H1 (cell line): ENCODE results near the gene SPTLC3. TPM values are rescaled to one million over a fixed set of nuclear protein-coding genes. Genes with fewer than 3 reads are reported as not detected.

ENCODE experiments used
- CTCF ChIA-PET: fragments of 300-600 bp; sonication (Branson Sonifier 250); formaldehyde crosslinking; loops from one replicate; lab custom pipeline; 2021; ENCODE audit not compliant: partially characterized antibody; lab: Charles Lee
- POLR2A ChIA-PET: fragments of 300-600 bp; sonication (Branson Sonifier 250); formaldehyde crosslinking; loops from one replicate; lab custom pipeline; 2021; ENCODE audit warnings: inconsistent platforms; ENCODE audit not compliant: partially characterized antibody; lab: Charles Lee
- DNase-seq, 2 experiments: peaks; one replicate each; pipeline versions ENCODE4 v3.0.0 to v3.0.0-alpha.2; 2010 to 2022; ENCODE audit warnings: low spot score in 2 of 2, low read depth in 1 of 2, mixed read lengths in 1 of 2
- FAIRE-seq: peaks from 2 replicates; lab custom pipeline; 2011; peaks lifted over from hg19 to GRCh38; lab: Jason Lieb, UNC
- H2AFZ ChIP-seq: 2 replicates; pipeline ENCODE4 v1.8.1; 2012; ENCODE audit warnings: low read length, inconsistent platforms
- H2AK5ac ChIP-seq: 2 replicates; pipeline ENCODE4 v1.6.1; 2013; ENCODE audit warnings: low read depth, low read length
- H2BK120ac ChIP-seq: replicated peaks from 2 replicates; pipeline ENCODE3; 2013; ENCODE audit warnings: low read depth, low read length, inconsistent platforms
- H2BK12ac ChIP-seq: 2 replicates; pipeline ENCODE4 v1.6.1; 2013; ENCODE audit warnings: low read depth, low read length
- H2BK15ac ChIP-seq: 2 replicates; pipeline ENCODE4 v1.6.1; 2013; ENCODE audit warnings: low read length
- H2BK20ac ChIP-seq: 2 replicates; pipeline ENCODE4 v1.6.1; 2013; ENCODE audit warnings: low read length
- H2BK5ac ChIP-seq: 2 replicates; pipeline ENCODE4 v1.6.1; 2013; ENCODE audit warnings: low read depth, low read length
- H3K14ac ChIP-seq: 2 replicates; pipeline ENCODE4 v1.6.1; 2013; ENCODE audit warnings: inconsistent platforms; ENCODE audit not compliant: insufficient read length
- H3K18ac ChIP-seq: 2 replicates; pipeline ENCODE4 v1.6.1; 2013; ENCODE audit warnings: low read length; ENCODE audit errors: extremely low read depth
- H3K23ac ChIP-seq: 2 replicates; pipeline ENCODE4 v1.6.1; 2013; ENCODE audit warnings: inconsistent platforms; ENCODE audit not compliant: insufficient read length
- H3K23me2 ChIP-seq: 2 replicates; pipeline ENCODE4 v1.6.1; 2013; ENCODE audit warnings: low read depth, low read length
- H3K27ac ChIP-seq: 2 replicates; pipeline ENCODE4 v1.6.1; 2011; ENCODE audit warnings: low read depth, low read length, inconsistent platforms
- H3K27me3 ChIP-seq, 4 experiments: replicated peaks in 1 of 4; 1 replicate in 1 of 4; 2 replicates in 3 of 4; pipeline versions ENCODE4 v1.6.1 to v1.8.1; 2011 to 2013; ENCODE audit warnings: low read length in 3 of 4, mild to moderate bottlenecking in 3 of 4, inconsistent platforms in 2 of 4, mixed read lengths in 2 of 4, moderate library complexity in 1 of 4; ENCODE audit not compliant: control insufficient read depth in 3 of 4, insufficient read depth in 3 of 4; ENCODE audit errors: extremely low read depth in 1 of 4
- H3K36me3 ChIP-seq, 4 experiments: 2 replicates each; pipeline versions ENCODE4 v1.6.1 to v1.8.1; 2011 to 2013; ENCODE audit warnings: mild to moderate bottlenecking in 4 of 4, low read length in 3 of 4, moderate library complexity in 2 of 4, control low read depth in 1 of 4, inconsistent platforms in 1 of 4; ENCODE audit not compliant: insufficient read depth in 4 of 4, control insufficient read depth in 2 of 4
- H3K4ac ChIP-seq: replicated peaks from 2 replicates; pipeline ENCODE3; 2013; ENCODE audit warnings: low read length, low read depth, mixed read lengths, inconsistent platforms; ENCODE audit not compliant: insufficient read length
- H3K4me1 ChIP-seq, 4 experiments: replicated peaks in 1 of 4; 1 replicate in 1 of 4; 2 replicates in 3 of 4; pipeline versions ENCODE4 v1.6.1 to v1.8.1; 2011 to 2013; ENCODE audit warnings: low read length in 3 of 4, inconsistent platforms in 2 of 4, mixed read lengths in 1 of 4; ENCODE audit not compliant: insufficient read depth in 4 of 4, control insufficient read depth in 3 of 4
- H3K4me2 ChIP-seq, 2 experiments: 2 replicates each; pipeline versions ENCODE4 v1.6.1 to v1.8.1; 2011 to 2013; ENCODE audit warnings: low read depth in 2 of 2, low read length in 2 of 2, control low read depth in 1 of 2, inconsistent platforms in 1 of 2, mild to moderate bottlenecking in 1 of 2; ENCODE audit not compliant: insufficient read depth in 1 of 2
- H3K4me3 ChIP-seq, 4 experiments: fragments of 200-600, 300-600 bp in 1 of 4; sonication (generic), shearing (Covaris generic), sonication (Bioruptor Twin) in 1 of 4; 2 replicates each; pipeline versions ENCODE4 v1.5.1 to v1.8.1; 2011 to 2016; ENCODE audit warnings: low read length in 4 of 4, low read depth in 3 of 4, control low read depth in 2 of 4, inconsistent platforms in 2 of 4, mild to moderate bottlenecking in 2 of 4, mixed read lengths in 1 of 4, moderate library complexity in 1 of 4; ENCODE audit not compliant: insufficient read depth in 2 of 4; ENCODE audit errors: extremely low read depth in 1 of 4
- H3K56ac ChIP-seq: replicated peaks from 2 replicates; pipeline ENCODE3; 2013; ENCODE audit warnings: low read depth, mild to moderate bottlenecking, mixed read lengths, low read length, inconsistent platforms; ENCODE audit not compliant: insufficient read length
- H3K79me1 ChIP-seq: 2 replicates; pipeline ENCODE4 v1.6.1; 2013; ENCODE audit warnings: low read depth, low read length, control low read depth
- H3K79me2 ChIP-seq, 2 experiments: 2 replicates each; pipeline versions ENCODE4 v1.6.1 to v1.8.1; 2012 to 2013; ENCODE audit warnings: low read length in 2 of 2, mild to moderate bottlenecking in 2 of 2, inconsistent platforms in 1 of 2; ENCODE audit not compliant: insufficient read depth in 2 of 2, control insufficient read depth in 1 of 2
- H3K9ac ChIP-seq, 4 experiments: replicated peaks in 1 of 4; 1 replicate in 1 of 4; 2 replicates in 3 of 4; pipeline versions ENCODE4 v1.6.1 to v1.8.1; 2011 to 2013; ENCODE audit warnings: low read depth in 3 of 4, low read length in 3 of 4, control low read depth in 2 of 4, mild to moderate bottlenecking in 2 of 4, moderate library complexity in 2 of 4, inconsistent platforms in 1 of 4; ENCODE audit errors: extremely low read depth in 1 of 4
- H3K9me3 ChIP-seq, 2 experiments: 2 replicates each; pipeline versions ENCODE4 v1.6.1 to v1.8.1; 2012 to 2013; ENCODE audit warnings: mild to moderate bottlenecking in 2 of 2, moderate library complexity in 2 of 2, control low read depth in 1 of 2, inconsistent platforms in 1 of 2, low read depth in 1 of 2, low read length in 1 of 2, mixed read lengths in 1 of 2; ENCODE audit not compliant: insufficient read depth in 2 of 2
- H4K20me1 ChIP-seq, 2 experiments: replicated peaks in 1 of 2; 2 replicates each; pipeline versions ENCODE3 to v1.8.1; 2011 to 2013; ENCODE audit warnings: inconsistent platforms in 2 of 2, low read length in 2 of 2, mild to moderate bottlenecking in 1 of 2; ENCODE audit not compliant: insufficient read depth in 2 of 2, control insufficient read depth in 1 of 2
- H4K5ac ChIP-seq: 2 replicates; pipeline ENCODE4 v1.6.1; 2013; ENCODE audit warnings: low read length, low read depth, mixed read lengths, inconsistent platforms; ENCODE audit not compliant: insufficient read length
- H4K8ac ChIP-seq: 2 replicates; pipeline ENCODE4 v1.8.0; 2013; ENCODE audit warnings: mild to moderate bottlenecking, moderate library complexity, low read length, inconsistent platforms; ENCODE audit not compliant: insufficient read depth; ENCODE audit errors: extremely low read depth
- H4K91ac ChIP-seq: replicated peaks from 2 replicates; pipeline ENCODE3; 2013; ENCODE audit warnings: low read length, mixed read lengths, inconsistent platforms; ENCODE audit not compliant: insufficient read length
- ASH2L ChIP-seq: fragments of 200-600, 300-600 bp; sonication (generic); IDR thresholded peaks from one replicate; pipeline ENCODE4 v1.7.1; 2017; ENCODE audit warnings: low read length
- EZH2 ChIP-seq: fragments of 200-600 bp; sonication (generic); IDR thresholded peaks from 2 replicates; pipeline ENCODE4 v1.7.1; 2012; ENCODE audit warnings: low read depth, mild to moderate bottlenecking, moderate library complexity, low read length, inconsistent platforms; ENCODE audit not compliant: severe bottlenecking
- JUND ChIP-seq: IDR thresholded peaks from 2 replicates; pipeline ENCODE4 v1.6.1; 2011; ENCODE audit warnings: mild to moderate bottlenecking, improper control_type of control experiment, low read length
- NANOG ChIP-seq: IDR thresholded peaks from 2 replicates; pipeline ENCODE4 v1.6.1; 2011; ENCODE audit warnings: low read length, low read depth, mild to moderate bottlenecking, inconsistent platforms; ENCODE audit not compliant: insufficient read depth, poor library complexity, severe bottlenecking
- NRF1 ChIP-seq: IDR thresholded peaks from 2 replicates; pipeline ENCODE4 v1.6.1; 2011; ENCODE audit warnings: mild to moderate bottlenecking, low read depth, low read length, improper control_type of control experiment
- SAP30 ChIP-seq: fragments of 300-600 bp; sonication (generic); IDR thresholded peaks from 2 replicates; pipeline ENCODE4 v1.7.1; 2012; ENCODE audit warnings: low read length, moderate library complexity, mild to moderate bottlenecking, inconsistent platforms; ENCODE audit not compliant: insufficient read depth, insufficient replicate concordance
- SP2 ChIP-seq: IDR thresholded peaks from 2 replicates; pipeline ENCODE4 v1.6.1; 2012; ENCODE audit warnings: mild to moderate bottlenecking, low read length, inconsistent platforms
- TAF1 ChIP-seq: IDR thresholded peaks from 2 replicates; pipeline ENCODE4 v1.6.1; 2011; ENCODE audit warnings: mild to moderate bottlenecking, low read depth, low read length
- WGBS, 2 experiments: shearing (Covaris generic) in 1 of 2; methylation state at CpG; one replicate each; pipeline versions ENCODE4 v1.1.6 to v1.1.7; 2013 to 2015; ENCODE audit warnings: low lambda C conversion rate in 2 of 2, mixed read lengths in 2 of 2, inconsistent platforms in 1 of 2, low coverage in 1 of 2, missing lambda C conversion rate in 1 of 2; ENCODE audit not compliant: insufficient replicate concordance in 2 of 2, insufficient coverage in 1 of 2, insufficient read length in 1 of 2; ENCODE audit errors: extremely low coverage in 1 of 2, missing lambda C conversion rate in 1 of 2; 5-methylcytosine and 5-hydroxymethylcytosine counted together
- polyA plus RNA-seq, 7 experiments: library from polyadenylated mRNA; depleted of rRNA in 3 of 7; stranded (reverse) in 5 of 7; unstranded in 2 of 7; fragments of >200 nt in 5 of 7; fragments of 200-250 nt in 2 of 7; gene quantifications; 1 replicate in 5 of 7; 2 replicates in 1 of 7; 4 replicates in 1 of 7; pipeline versions ENCODE4 v1.2.1 to v1.2.3, GENCODE V29; 2011 to 2013; ENCODE audit warnings: missing spikeins in 2 of 7, mixed read lengths in 2 of 7
- total RNA-seq: library from RNA; stranded (reverse); fragmentation: NEBNext Ultra II Directional; extraction: Animal tissue kit (Norgen Biotek cat#: 25700); gene quantifications from 2 replicates; pipeline ENCODE4 v1.2.1, GENCODE V29; 2021
- TF ChIP-seq, protein P1 (sequence below), 3 experiments: IDR thresholded peaks; 1 replicate in 2 of 3; 2 replicates in 1 of 3; pipeline versions ENCODE4 v1.5.1 to v1.6.1; 2011; ENCODE audit warnings: low read length in 3 of 3, mild to moderate bottlenecking in 3 of 3, inconsistent platforms in 2 of 3, low read depth in 1 of 3, moderate library complexity in 1 of 3; ENCODE audit not compliant: insufficient read depth in 1 of 3; ENCODE audit errors: control extremely low read depth in 1 of 3

Gene SPTLC3
- total and polyA plus RNA-seq, 2 of the 8 experiments (the other 6 are each of a cell fraction or from before 2014, with no cell fraction given): 0.23 to 0.82 TPM

DNA sequence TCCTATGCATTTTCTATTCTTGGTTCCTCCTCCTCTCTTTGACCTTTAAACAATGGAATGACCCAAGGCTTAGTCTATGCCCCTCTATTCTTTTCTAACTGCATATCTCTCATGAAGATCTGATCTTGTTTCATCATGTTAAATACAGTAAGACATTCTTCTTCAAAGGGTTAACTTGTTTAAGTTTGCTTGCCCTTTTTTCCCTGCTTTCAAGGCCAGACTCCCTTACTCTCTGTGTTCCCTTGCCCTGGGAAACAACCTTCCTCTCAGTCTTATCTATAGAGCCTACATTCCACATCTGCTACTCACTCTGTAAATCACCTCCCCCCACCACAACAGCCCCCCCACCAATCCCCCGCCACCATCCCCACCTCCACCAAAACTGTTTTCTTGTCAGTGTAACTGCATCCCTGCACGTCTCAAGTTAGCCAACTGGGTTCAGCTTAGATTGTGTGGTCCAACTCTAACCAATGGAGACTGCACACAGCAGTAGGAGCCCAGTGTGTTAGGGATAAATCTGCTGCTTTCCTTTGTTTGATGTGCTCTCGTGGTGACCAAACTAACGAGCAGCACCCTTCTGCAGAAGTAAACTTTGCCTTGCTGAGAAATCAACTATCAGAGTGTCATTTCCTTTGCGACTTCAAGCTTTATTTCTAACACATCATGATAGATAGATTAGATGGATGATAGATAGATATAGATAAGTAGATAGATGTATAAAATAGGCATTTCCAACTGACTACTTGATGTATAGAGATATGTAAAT is 12.6 kb downstream of the SPTLC3 start:
- ChIA-PET CTCF (interaction anchor here (1.1 kb wide), 1 partner anchor 12 kb away, joined by 3 read pairs; no protein-coding TSS in a partner anchor), POLR2A (no interaction called here)
- Histone ChIP-seq H4K91ac (no peak overlapping the region), H3K14ac (no peak overlapping the region), H3K23ac (no peak overlapping the region), H2AFZ (no peak overlapping the region; the same call in 1 of the 2 replicates), H3K79me1 (no peaks in the 10 kb centered on the region), H3K4me2 (no peak overlapping the region), H4K20me1 (no peaks in the 10 kb centered on the region), H4K8ac (no peak overlapping the region), H2BK5ac (no peak overlapping the region), H4K5ac (no peak overlapping the region), H3K56ac (no peak overlapping the region), H3K4me1 (peaks cover 0 to 3% (median under 1%) of the 10 kb centered on the region in 4 experiments; a peak in 2 of 7 replicates), H3K27ac (no peak overlapping the region), H3K23me2 (no peaks in the 10 kb centered on the region; the same call in 1 of the 2 replicates), H2AK5ac (no peak overlapping the region), H3K79me2 (no peaks in the 10 kb centered on the region), H2BK20ac (no peak overlapping the region), H3K27me3 (no peaks in the 10 kb centered on the region), H3K18ac (no peak overlapping the region), H3K4ac (no peak overlapping the region), H3K4me3 (no peak overlapping the region), H2BK120ac (no peak overlapping the region), H3K36me3 (no peaks in the 10 kb centered on the region), H3K9ac (no peak overlapping the region), H2BK15ac (no peak overlapping the region), H3K9me3 (no peaks in the 10 kb centered on the region), H2BK12ac (no peak overlapping the region)
- 93% methylated on average over 4 of the region's 5 CpGs; no CpG with 5 or more reads in 1 of the 2 experiments for WGBS, 2 experiments
- no peak for FAIRE-seq
- DNase-seq: no peak
- TF ChIP-seq NRF1 (no peak), SAP30 (no peak), JUND (no peak), EZH2 (no peak), SP2 (no peak), TAF1 (no peak), NANOG (no peak), ASH2L (no peak)
- TF ChIP-seq, protein P1, sequence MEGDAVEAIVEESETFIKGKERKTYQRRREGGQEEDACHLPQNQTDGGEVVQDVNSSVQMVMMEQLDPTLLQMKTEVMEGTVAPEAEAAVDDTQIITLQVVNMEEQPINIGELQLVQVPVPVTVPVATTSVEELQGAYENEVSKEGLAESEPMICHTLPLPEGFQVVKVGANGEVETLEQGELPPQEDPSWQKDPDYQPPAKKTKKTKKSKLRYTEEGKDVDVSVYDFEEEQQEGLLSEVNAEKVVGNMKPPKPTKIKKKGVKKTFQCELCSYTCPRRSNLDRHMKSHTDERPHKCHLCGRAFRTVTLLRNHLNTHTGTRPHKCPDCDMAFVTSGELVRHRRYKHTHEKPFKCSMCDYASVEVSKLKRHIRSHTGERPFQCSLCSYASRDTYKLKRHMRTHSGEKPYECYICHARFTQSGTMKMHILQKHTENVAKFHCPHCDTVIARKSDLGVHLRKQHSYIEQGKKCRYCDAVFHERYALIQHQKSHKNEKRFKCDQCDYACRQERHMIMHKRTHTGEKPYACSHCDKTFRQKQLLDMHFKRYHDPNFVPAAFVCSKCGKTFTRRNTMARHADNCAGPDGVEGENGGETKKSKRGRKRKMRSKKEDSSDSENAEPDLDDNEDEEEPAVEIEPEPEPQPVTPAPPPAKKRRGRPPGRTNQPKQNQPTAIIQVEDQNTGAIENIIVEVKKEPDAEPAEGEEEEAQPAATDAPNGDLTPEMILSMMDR (IDR thresholded peaks at IDR 0.05; ENCODE audit: control extremely low read depth in 1 of 3, insufficient read depth in 1 of 3, low read depth in 1 of 3, low read length in 3 of 3): no peak
